H1 (cell line): ENCODE data around the gene UBE2L6. TPM values are rescaled to one million over a fixed set of nuclear protein-coding genes. Genes with fewer than 3 reads are reported as not detected.
A peak's percentile ranks its signal among the peaks of the same experiment; 100 is the strongest.

Experiments used
- ASH2L ChIP-seq: fragments of 200-600, 300-600 bp; sonication (generic); IDR thresholded peaks from one replicate; pipeline ENCODE4 v1.7.1; 2017; ENCODE audit warnings: low read length
- ATF2 ChIP-seq: IDR thresholded peaks from 2 replicates; pipeline ENCODE4 v1.6.1; 2012; ENCODE audit warnings: low read length, inconsistent platforms
- BACH1 ChIP-seq: IDR thresholded peaks from 2 replicates; pipeline ENCODE4 v1.6.1; 2012; ENCODE audit warnings: low read length, improper control_type of control experiment
- BCL11A ChIP-seq, 2 experiments: IDR thresholded peaks; one replicate each; pipeline ENCODE4 v1.6.1; 2011; ENCODE audit warnings: low read depth in 2 of 2, low read length in 2 of 2, mild to moderate bottlenecking in 2 of 2
- CTCF ChIP-seq, 3 experiments: IDR thresholded peaks; 1 replicate in 2 of 3; 2 replicates in 1 of 3; pipeline versions ENCODE4 v1.5.1 to v1.6.1; 2011; ENCODE audit warnings: low read length in 3 of 3, mild to moderate bottlenecking in 3 of 3, inconsistent platforms in 2 of 3, low read depth in 1 of 3, moderate library complexity in 1 of 3; ENCODE audit not compliant: insufficient read depth in 1 of 3; ENCODE audit errors: control extremely low read depth in 1 of 3
- EGR1 ChIP-seq: IDR thresholded peaks from 2 replicates; pipeline ENCODE4 v1.6.1; 2011; ENCODE audit warnings: low read depth, low read length, borderline replicate concordance
- EZH2 ChIP-seq: fragments of 200-600 bp; sonication (generic); IDR thresholded peaks from 2 replicates; pipeline ENCODE4 v1.7.1; 2012; ENCODE audit warnings: low read depth, mild to moderate bottlenecking, moderate library complexity, low read length, inconsistent platforms; ENCODE audit not compliant: severe bottlenecking
- HDAC6 ChIP-seq: IDR thresholded peaks from one replicate; pipeline ENCODE4 v1.7.1; 2012; ENCODE audit warnings: low read depth, mild to moderate bottlenecking, inconsistent platforms, low read length, moderate library complexity
- KDM4A ChIP-seq: IDR thresholded peaks from one replicate; pipeline ENCODE4 v1.7.1; 2012; ENCODE audit warnings: low read depth, mild to moderate bottlenecking, moderate library complexity, low read length, inconsistent platforms; ENCODE audit not compliant: severe bottlenecking
- KDM5A ChIP-seq: fragments of 200-600 bp; IDR thresholded peaks from 2 replicates; pipeline ENCODE4 v1.7.1; 2012; ENCODE audit warnings: mild to moderate bottlenecking, low read length, inconsistent platforms, mixed read lengths
- MAFK ChIP-seq: IDR thresholded peaks from 2 replicates; pipeline ENCODE4 v1.6.1; 2012; ENCODE audit warnings: low read depth, mild to moderate bottlenecking, improper control_type of control experiment, low read length
- NANOG ChIP-seq: IDR thresholded peaks from 2 replicates; pipeline ENCODE4 v1.6.1; 2011; ENCODE audit warnings: low read length, low read depth, mild to moderate bottlenecking, inconsistent platforms; ENCODE audit not compliant: insufficient read depth, poor library complexity, severe bottlenecking
- POLR2A ChIP-seq, 2 experiments: IDR thresholded peaks; 1 replicate in 1 of 2; 2 replicates in 1 of 2; pipeline ENCODE4 v1.6.1; 2011; ENCODE audit warnings: low read depth in 2 of 2, low read length in 2 of 2, mild to moderate bottlenecking in 2 of 2; ENCODE audit errors: control extremely low read depth in 1 of 2
- RBBP5 ChIP-seq: IDR thresholded peaks from 2 replicates; pipeline ENCODE4 v1.7.1; 2012; ENCODE audit warnings: low read depth, mild to moderate bottlenecking, inconsistent platforms, low read length, moderate library complexity, borderline replicate concordance
- RNF2 ChIP-seq: fragments of 200-900, 300-1000 bp; sonication (generic); IDR thresholded peaks from 2 replicates; pipeline ENCODE4 v1.7.1; 2016; ENCODE audit warnings: borderline replicate concordance, low read depth, mild to moderate bottlenecking, antibody characterized with exemption, low read length; ENCODE audit not compliant: poor library complexity, severe bottlenecking; ENCODE audit errors: missing control alignments
- SAP30 ChIP-seq: fragments of 300-600 bp; sonication (generic); IDR thresholded peaks from 2 replicates; pipeline ENCODE4 v1.7.1; 2012; ENCODE audit warnings: low read length, moderate library complexity, mild to moderate bottlenecking, inconsistent platforms; ENCODE audit not compliant: insufficient read depth, insufficient replicate concordance
- SIX5 ChIP-seq: IDR thresholded peaks from 2 replicates; pipeline ENCODE4 v1.6.1; 2011; ENCODE audit warnings: mild to moderate bottlenecking, low read depth, low read length
- SP2 ChIP-seq: IDR thresholded peaks from 2 replicates; pipeline ENCODE4 v1.6.1; 2012; ENCODE audit warnings: mild to moderate bottlenecking, low read length, inconsistent platforms
- polyA plus RNA-seq, 7 experiments: library from polyadenylated mRNA; depleted of rRNA in 3 of 7; stranded (reverse) in 5 of 7; unstranded in 2 of 7; fragments of >200 nt in 5 of 7; fragments of 200-250 nt in 2 of 7; gene quantifications; 1 replicate in 5 of 7; 2 replicates in 1 of 7; 4 replicates in 1 of 7; pipeline versions ENCODE4 v1.2.1 to v1.2.3, GENCODE V29; 2011 to 2013; ENCODE audit warnings: missing spikeins in 2 of 7, mixed read lengths in 2 of 7
- total RNA-seq: library from RNA; stranded (reverse); fragmentation: NEBNext Ultra II Directional; extraction: Animal tissue kit (Norgen Biotek cat#: 25700); gene quantifications from 2 replicates; pipeline ENCODE4 v1.2.1, GENCODE V29; 2021
- TF ChIP-seq, protein P1 (sequence below): IDR thresholded peaks from 2 replicates; pipeline ENCODE4 v1.6.1; 2012; ENCODE audit warnings: inconsistent platforms

The UBE2L6 gene
- total and polyA plus RNA-seq, 2 of the 8 experiments (the other 6 are each of a cell fraction or from before 2014, with no cell fraction given), result 67.8 to 89.2 TPM

DNA sequence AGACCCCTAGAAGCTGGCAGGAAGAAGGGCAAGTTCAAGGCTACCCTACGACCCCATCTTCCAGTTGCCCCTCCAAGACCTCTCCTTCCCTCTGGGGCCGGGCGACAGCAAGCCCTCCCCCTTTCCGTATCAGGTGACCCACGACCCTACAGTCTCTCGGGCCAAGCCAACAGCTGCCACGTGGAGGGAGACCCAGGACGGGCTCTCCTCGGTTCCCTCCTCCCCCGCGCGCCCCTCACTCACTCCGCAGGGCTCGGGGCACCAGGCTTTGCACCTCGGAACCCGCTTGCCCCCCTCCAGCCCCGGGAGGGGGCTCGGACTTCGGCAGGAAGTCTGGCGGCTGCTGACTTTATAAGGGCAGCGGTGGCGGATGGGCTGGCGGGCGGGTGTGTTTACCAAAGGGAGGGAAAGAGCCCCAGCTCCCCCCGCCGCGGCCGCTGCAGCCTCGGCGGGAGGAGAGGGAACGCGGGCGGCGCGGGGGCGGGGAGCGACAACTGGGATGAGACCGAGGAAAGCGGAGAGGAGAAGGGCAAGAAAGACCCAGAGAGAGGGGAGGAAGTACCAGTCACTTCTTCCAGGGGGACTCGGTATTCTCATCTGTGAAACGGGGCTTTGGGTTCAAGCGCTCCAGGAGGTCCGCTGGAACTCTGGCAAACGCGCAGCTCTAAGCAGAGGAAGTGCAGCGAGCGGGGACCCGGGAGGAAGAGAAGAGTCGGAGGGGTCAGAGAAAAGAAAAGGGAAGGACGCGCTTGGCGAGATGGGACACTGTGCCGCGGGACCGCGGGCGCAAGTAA is 52.7 kb downstream of the UBE2L6 start (continued):
- TF ChIP-seq ASH2L (peak; percentile 54), MAFK (no peak), SP2 (no peak), KDM5A (no peak), BCL11A (IDR thresholded peaks at IDR 0.05; ENCODE audit: low read depth in 2 of 2, low read length in 2 of 2) (no peak), NANOG (no peak), ATF2 (no peak), EGR1 (no peak), HDAC6 (no peak), RBBP5 (no peak), SIX5 (no peak), CTCF (IDR thresholded peaks at IDR 0.05; ENCODE audit: control extremely low read depth in 1 of 3, insufficient read depth in 1 of 3, low read depth in 1 of 3, low read length in 3 of 3) (no peak), POLR2A (IDR thresholded peaks at IDR 0.05; ENCODE audit: control extremely low read depth in 1 of 2, low read depth in 2 of 2, low read length in 2 of 2) (peak in 1 of 2 experiments; percentile 58; a peak in 2 of 3 replicates), BACH1 (no peak), RNF2 (no peak), EZH2 (no peak), KDM4A (peak; percentile 80), SAP30 (peak; percentile 65)
- TF ChIP-seq, protein P1, sequence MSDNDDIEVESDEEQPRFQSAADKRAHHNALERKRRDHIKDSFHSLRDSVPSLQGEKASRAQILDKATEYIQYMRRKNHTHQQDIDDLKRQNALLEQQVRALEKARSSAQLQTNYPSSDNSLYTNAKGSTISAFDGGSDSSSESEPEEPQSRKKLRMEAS, result peak; percentile 72; the same call in 1 of the 2 replicates
